Measurements from ENCODE around the gene TLL2. TPM values are rescaled to one million over a fixed set of nuclear protein-coding genes. Genes with fewer than 3 reads are reported as not detected.

Gene TLL2
- total and polyA plus RNA-seq, 9 of the 15 experiments (the other 6 are each of a cell fraction or from before 2014, with no cell fraction given) = 0.09 TPM; not detected in 8

- H3K27me3 ChIP-seq (ENCODE audit: control insufficient read depth in 2 of 2, insufficient read depth in 2 of 2, low read length in 2 of 2) = peaks cover 0 to 31% of the 10 kb centered on the region in 2 experiments; a peak in 2 of 5 replicates
- in situ Hi-C loops (cut with MboI) (no loop called here), intact Hi-C loops (cut with micrococcal nuclease) (no loop called here)
- no peaks in the 10 kb centered on the region for H3K9me1 ChIP-seq (ENCODE audit: control insufficient read depth, insufficient read depth, low read length)
- no TSS peak for BruUV-seq (replicated peaks)
- H3K27ac ChIP-seq (ENCODE audit: extremely low read depth, low read depth, low read length) = no peak overlapping the region
- ChIA-PET CTCF (ENCODE audit: low intra/inter-chr PET ratio) (no interaction called here), POLR2A (no interaction called here)
- H3K36me3 ChIP-seq (ENCODE audit: control insufficient read depth, insufficient read depth, low read length) = no peaks in the 10 kb centered on the region
- no peak overlapping the region for H3K4me3 ChIP-seq
- H3K79me2 ChIP-seq (ENCODE audit: control insufficient read depth, insufficient read depth, low read length) = no peaks in the 10 kb centered on the region
- H4K20me1 ChIP-seq (replicated peaks; ENCODE audit: control insufficient read depth, insufficient read depth, low read length) = no peaks in the 10 kb centered on the region
- ATAC-seq (no peak), DNase-seq (ENCODE audit: extremely low read depth in 1 of 4, low spot score in 3 of 4) (no peak), FAIRE-seq (no peak)
- no peak overlapping the region for H3K9ac ChIP-seq (ENCODE audit: insufficient read depth in 1 of 2, low read depth in 2 of 2, low read length in 2 of 2)
- no peak overlapping the region for H3K4me2 ChIP-seq (ENCODE audit: insufficient read depth, low read length)
- 1% methylated on average over 10 of the region's 10 CpGs for WGBS (ENCODE audit: insufficient coverage, low coverage, missing lambda C conversion rate)
- no peaks in the 10 kb centered on the region for H3K4me1 ChIP-seq (replicated peaks in 1 of 2; ENCODE audit: control insufficient read depth in 2 of 2, insufficient read depth in 2 of 2, low read length in 2 of 2)
- H2AFZ ChIP-seq (ENCODE audit: low read depth, low read length) = no peak overlapping the region
- H3K9me3 ChIP-seq (replicated peaks; ENCODE audit: control insufficient read depth, insufficient read depth, low read depth, low read length) = no peaks in the 10 kb centered on the region
- TF ChIP-seq TSC22D4 (tag; IDR thresholded peaks at IDR 0.05) = no peak
- TF ChIP-seq EZH2 (IDR thresholded peaks at IDR 0.05; ENCODE audit: borderline replicate concordance, low read depth, low read length) = no peak
- no peak for TF ChIP-seq ZBTB2 (IDR thresholded peaks at IDR 0.05)
- TF ChIP-seq OTX1 (CRISPR knock-in tag; IDR thresholded peaks at IDR 0.05) = no peak
- no peak for TF ChIP-seq FOSL1 (tag; conservative IDR thresholded peaks at IDR 0.05)
- TF ChIP-seq ZNF316 (IDR thresholded peaks at IDR 0.05) = no peak
These were observed 101.9 kb downstream of the TLL2 start for GRCh38 chr10:96411716-96412320.

Measured in K562 (cell line).